Activated T-helper 1 cell treated with anti-CD3 and anti-CD28 coated beads, Interleukin-2, amount 50 U/mL, for 16 hours (primary cell): ENCODE data around the gene MAGI1.
"Not testable (repeated sequence)": the region's sequence is repeated elsewhere in the genome, so short reads cannot be mapped to it uniquely, and the experiment has no call there.

Source experiments
- DNase-seq, 2 donors: peaks; one replicate each; pipeline ENCODE4 v3.0.0-alpha.2; 2020; ENCODE audit warnings: low read depth in 1 of 2, low spot score in 1 of 2

Gene MAGI1

GRCh38 chr3:65720989-65721737, 317.6 kb downstream of the MAGI1 start:
- DNase-seq = no peak

- not testable (repeated sequence) for DNase-seq
Measured at GRCh38 chr3:65719639-65720038, 319.1 kb downstream of the MAGI1 start.

- DNase-seq = no peak
Measured at GRCh38 chr3:65717676-65718346, 320.9 kb downstream of the MAGI1 start.

- no peak for DNase-seq
Measured at GRCh38 chr3:65716071-65716751, 322.5 kb downstream of the MAGI1 start.

DNA sequence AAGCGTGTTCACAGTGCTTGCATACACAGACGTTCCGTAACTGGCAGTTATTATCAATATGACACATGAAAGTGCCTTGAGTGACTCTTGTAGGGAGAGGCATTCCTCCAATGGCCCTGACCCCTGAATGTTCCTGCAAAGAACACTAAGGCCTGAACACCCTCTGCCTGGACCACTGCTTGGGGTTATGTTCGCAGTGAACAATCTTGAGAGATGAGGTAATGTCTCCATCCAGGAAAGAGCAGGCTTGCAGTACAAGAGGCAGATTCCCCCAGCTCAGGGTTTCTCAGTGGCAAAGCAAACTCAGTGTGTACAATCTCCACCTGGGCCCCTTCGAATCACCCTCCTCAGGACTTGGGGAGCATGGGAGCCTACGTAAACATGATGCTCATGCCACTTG, 324.6 kb downstream of the MAGI1 start:
- no peak for DNase-seq

- DNase-seq = no peak
Measured at GRCh38 chr3:65713016-65713415, 325.7 kb downstream of the MAGI1 start.

- DNase-seq = no peak
Measured at GRCh38 chr3:65712140-65712539, 326.6 kb downstream of the MAGI1 start.

- DNase-seq = no peak
Measured at GRCh38 chr3:65706776-65707568, 331.7 kb downstream of the MAGI1 start.

GRCh38 chr3:65706301-65706700, 332.4 kb downstream of the MAGI1 start:
- no peak for DNase-seq

DNA sequence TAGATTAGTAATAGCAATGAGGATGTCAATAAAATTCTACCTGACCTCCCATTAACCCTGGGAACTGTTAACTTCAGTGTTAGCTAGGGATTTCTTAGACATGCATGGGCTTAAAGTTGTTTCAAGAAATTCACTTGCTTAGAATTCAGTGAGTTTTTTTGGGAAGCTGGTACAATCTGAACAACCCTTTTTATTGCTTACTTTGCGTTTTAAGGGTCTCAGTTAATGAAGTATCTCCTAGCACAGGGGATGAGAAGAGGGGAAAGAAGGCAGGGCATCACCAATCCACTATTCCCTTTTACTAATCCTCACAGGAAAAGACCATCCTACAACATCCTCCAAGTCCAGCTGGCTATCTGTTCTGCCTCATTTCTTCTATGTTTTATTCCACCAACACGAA, 334.9 kb downstream of the MAGI1 start:
- DNase-seq = no peak

DNA sequence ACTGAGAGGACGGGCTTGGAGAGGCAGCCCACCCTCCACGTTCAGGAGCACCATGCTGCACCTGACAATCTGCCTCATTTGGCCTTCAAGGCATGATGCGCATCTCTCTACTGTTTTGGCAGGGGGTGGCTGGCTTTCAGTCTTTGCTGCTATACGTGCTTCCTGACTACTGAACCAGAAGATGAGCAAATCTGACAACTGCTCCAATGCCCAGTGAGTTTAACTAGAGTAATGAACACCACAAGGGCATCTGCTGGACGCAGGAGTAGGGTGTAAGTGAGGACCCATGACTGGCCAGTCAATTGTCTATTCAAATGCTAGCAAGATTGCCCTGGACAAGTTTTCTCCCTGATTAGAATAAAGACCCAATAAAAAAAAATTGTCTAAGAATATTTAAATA, 335.7 kb downstream of the MAGI1 start:
- no peak for DNase-seq

- no peak for DNase-seq
Measured at GRCh38 chr3:65702202-65702601, 336.5 kb downstream of the MAGI1 start.

- DNase-seq = no peak
Measured at GRCh38 chr3:65701516-65701915, 337.2 kb downstream of the MAGI1 start.

GRCh38 chr3:65689436-65689835, 349.3 kb downstream of the MAGI1 start:
- DNase-seq = no peak

DNA sequence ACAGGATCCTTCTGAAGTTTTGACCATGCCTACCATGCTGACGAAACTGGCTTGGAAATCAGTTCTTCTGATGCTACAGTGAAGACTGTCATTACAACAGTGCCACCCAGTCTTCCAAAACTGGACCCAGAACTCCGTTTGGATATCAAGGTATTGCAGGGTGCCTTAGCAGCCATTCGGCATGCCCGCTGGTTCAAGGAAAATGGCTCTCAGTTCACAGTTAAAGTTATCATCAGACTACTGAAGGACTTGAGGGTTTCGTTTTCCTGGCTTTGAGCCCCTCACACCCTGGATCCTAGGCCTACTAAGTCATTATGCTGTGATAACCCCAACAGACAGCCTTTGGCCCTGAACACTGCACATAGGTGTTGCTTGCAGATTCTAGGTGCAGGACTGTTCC, 351.0 kb downstream of the MAGI1 start:
- DNase-seq = no peak

- DNase-seq = no peak
Measured at GRCh38 chr3:65685621-65686235, 353.0 kb downstream of the MAGI1 start.

GRCh38 chr3:65678516-65678915, 360.2 kb downstream of the MAGI1 start:
- DNase-seq = no peak

DNA sequence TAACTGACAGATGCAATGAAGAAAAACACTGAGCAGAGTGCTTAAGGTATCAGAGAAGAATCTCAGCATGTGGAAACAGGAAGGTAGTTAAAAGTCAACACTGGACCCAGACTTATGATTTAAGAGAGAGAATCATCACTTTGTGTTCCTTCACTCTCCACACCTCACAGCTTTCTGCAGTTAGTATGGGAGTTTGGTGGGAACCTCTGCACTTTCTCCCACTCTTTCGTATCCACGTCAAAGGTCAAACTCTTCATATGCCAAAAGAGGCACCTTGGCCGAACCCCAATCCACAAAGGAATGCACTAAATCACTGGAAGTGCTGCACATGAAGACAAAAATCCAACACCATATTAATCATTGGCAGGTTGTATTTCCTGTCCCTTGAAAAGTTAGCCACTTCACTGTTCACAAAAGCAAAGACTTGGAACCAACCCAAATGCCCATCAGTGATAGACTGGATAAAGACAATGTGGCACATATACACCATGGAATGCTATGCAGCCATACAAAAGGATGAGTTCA, 361.2 kb downstream of the MAGI1 start:
- no peak for DNase-seq

DNA sequence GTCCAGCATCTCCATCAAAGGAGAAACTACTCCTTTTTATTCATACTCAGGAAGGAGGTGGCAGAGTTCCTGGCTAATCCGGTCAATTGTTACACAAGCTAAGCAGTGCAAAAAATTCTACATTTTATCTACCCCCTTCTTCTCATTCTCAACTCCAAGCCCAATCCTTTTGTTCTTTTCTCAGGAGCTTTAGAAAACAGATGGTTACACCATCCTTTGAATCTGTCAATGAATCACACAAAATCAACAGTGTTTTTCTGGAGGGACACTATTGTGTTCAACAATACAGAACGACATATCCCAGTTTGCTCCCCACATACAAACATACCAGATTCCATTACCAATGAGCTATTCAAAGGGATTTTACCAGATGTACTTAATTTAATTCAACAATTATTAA, 362.1 kb downstream of the MAGI1 start:
- DNase-seq = no peak

- DNase-seq = no peak
Measured at GRCh38 chr3:65675011-65675410, 363.7 kb downstream of the MAGI1 start.

- no peak for DNase-seq
Measured at GRCh38 chr3:65674226-65674625, 364.5 kb downstream of the MAGI1 start.
